Tibial nerve (tissue), 4 donors: Measurements from ENCODE around the gene DENND2C. TPM values are rescaled to one million over a fixed set of nuclear protein-coding genes. Genes with fewer than 3 reads are reported as not detected.

ENCODE experiments used
- DNase-seq, 2 donors: peaks; one replicate each; pipeline ENCODE4 v3.0.0-alpha.2; 2019; ENCODE audit warnings: low spot score in 2 of 2
- H3K27ac ChIP-seq, 4 donors: fragments of 200-600 bp; sonication (generic) in 3 of 4; one replicate each; pipeline ENCODE4 v1.5.1; 2017 to 2019; ENCODE audit warnings: mild to moderate bottlenecking in 1 of 4
- H3K27me3 ChIP-seq, 2 donors: fragments of 200-600 bp; sonication (generic) in 1 of 2; one replicate each; pipeline versions ENCODE4 v1.5.1 to v1.6.0; 2017 to 2019
- H3K36me3 ChIP-seq, 3 donors: fragments of 200-600 bp; sonication (generic); one replicate each; pipeline ENCODE4 v1.5.1; 2018 to 2019
- H3K4me1 ChIP-seq, 4 donors: fragments of 200-600 bp; sonication (generic) in 3 of 4; one replicate each; pipeline ENCODE4 v1.5.1; 2017 to 2019
- H3K4me3 ChIP-seq, 4 donors: fragments of 200-600 bp; sonication (generic) in 3 of 4; one replicate each; pipeline ENCODE4 v1.5.1; 2017 to 2019; ENCODE audit warnings: mild to moderate bottlenecking in 1 of 4, moderate library complexity in 1 of 4
- H3K9me3 ChIP-seq, 4 donors: fragments of 200-600 bp; sonication (generic) in 3 of 4; one replicate each; pipeline ENCODE4 v1.5.1; 2017 to 2019
- EP300 ChIP-seq, 2 donors: sonication (generic); formaldehyde crosslinking; IDR thresholded peaks; one replicate each; pipeline ENCODE4 v1.6.1; 2017; ENCODE audit warnings: antibody characterized with exemption in 2 of 2, mild to moderate bottlenecking in 1 of 2
- POLR2A ChIP-seq, 2 donors: fragments of 450-650 bp; IDR thresholded peaks; one replicate each; pipeline ENCODE4 v1.6.1; 2017; ENCODE audit warnings: antibody characterized with exemption in 2 of 2, mild to moderate bottlenecking in 2 of 2, moderate library complexity in 2 of 2
- WGBS, 2 donors: methylation state at CpG; one replicate each; pipeline ENCODE4 v1.1.5; 2018; 5-methylcytosine and 5-hydroxymethylcytosine counted together
- total RNA-seq, 4 donors: library from RNA; depleted of rRNA; stranded (reverse); fragments of >200 nt; gene quantifications; one replicate each; pipeline ENCODE4 v1.1.0, GENCODE V29; 2016
- TF ChIP-seq, protein P1 (sequence below), 5 experiments: fragments of 200-600 bp in 3 of 5; fragments of 450-650 bp in 2 of 5; sonication (generic) in 3 of 5; IDR thresholded peaks; one replicate each; pipeline ENCODE4 v1.5.1; 2016 to 2019; ENCODE audit warnings: antibody characterized with exemption in 5 of 5, mild to moderate bottlenecking in 3 of 5, moderate library complexity in 2 of 5

DENND2C gene
- total RNA-seq, 4 donors from 2014 or later, result 2.4 to 4.5 (median 3.3) TPM

DNA sequence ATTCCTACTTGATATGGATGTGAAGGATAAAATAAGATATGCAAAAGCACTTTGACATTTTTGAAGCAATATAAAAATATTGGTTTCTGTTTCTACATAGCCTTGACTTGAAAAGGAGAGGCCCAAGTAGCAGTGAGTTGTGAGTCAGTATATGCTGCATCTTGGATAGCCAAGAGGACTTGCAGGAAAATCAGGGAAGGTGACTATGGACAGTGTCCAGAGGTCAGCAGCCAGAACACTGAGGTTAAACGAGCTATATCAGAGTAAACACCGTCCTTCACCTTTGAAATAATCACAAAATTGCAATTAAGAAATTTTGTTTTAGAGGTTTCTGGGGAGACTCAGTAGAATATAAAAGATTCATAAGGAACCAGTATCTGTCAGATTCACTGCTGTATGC, 32.1 kb upstream of the DENND2C start:
- Histone ChIP-seq H3K4me3 (no peak overlapping the region), H3K4me1 (no peaks in the 10 kb centered on the region), H3K9me3 (no peaks in the 10 kb centered on the region), H3K27ac (no peak overlapping the region), H3K27me3 (no peaks in the 10 kb centered on the region), H3K36me3 (peaks cover 0 to 22% (median 0%) of the 10 kb centered on the region in 3 donors)
- TF ChIP-seq EP300 (IDR thresholded peaks at IDR 0.05), result no peak
- no peak for DNase-seq
- WGBS, 2 donors, result 65 to 69% methylated on average over 2 of the region's 2 CpGs

DNA sequence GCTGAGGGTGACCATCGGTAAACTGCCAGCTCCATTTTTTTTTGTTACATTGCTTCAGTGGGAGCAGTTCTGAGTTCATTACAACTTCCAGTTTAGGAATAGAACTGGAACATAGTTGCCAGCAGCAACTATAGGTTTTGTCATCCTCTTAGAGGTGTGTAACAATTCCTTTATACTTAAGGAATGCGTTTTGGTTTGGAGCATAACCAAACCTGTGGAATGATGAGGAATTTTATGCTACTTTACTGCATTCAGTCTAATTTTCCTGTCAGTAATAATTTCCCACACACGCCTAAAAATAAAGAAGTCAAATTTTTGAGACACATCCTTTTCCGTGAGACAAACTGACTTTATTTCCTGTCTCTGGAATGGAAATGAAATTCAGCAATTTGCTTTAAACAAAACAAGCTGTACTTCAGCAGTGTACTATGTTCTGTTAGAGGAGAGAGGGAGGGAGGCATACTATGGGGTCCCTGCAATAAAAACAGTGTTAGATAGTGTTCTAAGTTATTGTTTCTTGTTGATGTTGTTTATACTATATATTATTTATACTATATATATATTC, 30.3 kb upstream of the DENND2C start:
- 40 to 44% methylated on average over 4 of the region's 4 CpGs for WGBS, 2 donors
- no peak for TF ChIP-seq EP300 (IDR thresholded peaks at IDR 0.05)
- TF ChIP-seq, protein P1, sequence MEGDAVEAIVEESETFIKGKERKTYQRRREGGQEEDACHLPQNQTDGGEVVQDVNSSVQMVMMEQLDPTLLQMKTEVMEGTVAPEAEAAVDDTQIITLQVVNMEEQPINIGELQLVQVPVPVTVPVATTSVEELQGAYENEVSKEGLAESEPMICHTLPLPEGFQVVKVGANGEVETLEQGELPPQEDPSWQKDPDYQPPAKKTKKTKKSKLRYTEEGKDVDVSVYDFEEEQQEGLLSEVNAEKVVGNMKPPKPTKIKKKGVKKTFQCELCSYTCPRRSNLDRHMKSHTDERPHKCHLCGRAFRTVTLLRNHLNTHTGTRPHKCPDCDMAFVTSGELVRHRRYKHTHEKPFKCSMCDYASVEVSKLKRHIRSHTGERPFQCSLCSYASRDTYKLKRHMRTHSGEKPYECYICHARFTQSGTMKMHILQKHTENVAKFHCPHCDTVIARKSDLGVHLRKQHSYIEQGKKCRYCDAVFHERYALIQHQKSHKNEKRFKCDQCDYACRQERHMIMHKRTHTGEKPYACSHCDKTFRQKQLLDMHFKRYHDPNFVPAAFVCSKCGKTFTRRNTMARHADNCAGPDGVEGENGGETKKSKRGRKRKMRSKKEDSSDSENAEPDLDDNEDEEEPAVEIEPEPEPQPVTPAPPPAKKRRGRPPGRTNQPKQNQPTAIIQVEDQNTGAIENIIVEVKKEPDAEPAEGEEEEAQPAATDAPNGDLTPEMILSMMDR (IDR thresholded peaks at IDR 0.05), result no peak
- TF ChIP-seq POLR2A (IDR thresholded peaks at IDR 0.05), result no peak
- H3K27ac ChIP-seq, result no peak overlapping the region

DNA sequence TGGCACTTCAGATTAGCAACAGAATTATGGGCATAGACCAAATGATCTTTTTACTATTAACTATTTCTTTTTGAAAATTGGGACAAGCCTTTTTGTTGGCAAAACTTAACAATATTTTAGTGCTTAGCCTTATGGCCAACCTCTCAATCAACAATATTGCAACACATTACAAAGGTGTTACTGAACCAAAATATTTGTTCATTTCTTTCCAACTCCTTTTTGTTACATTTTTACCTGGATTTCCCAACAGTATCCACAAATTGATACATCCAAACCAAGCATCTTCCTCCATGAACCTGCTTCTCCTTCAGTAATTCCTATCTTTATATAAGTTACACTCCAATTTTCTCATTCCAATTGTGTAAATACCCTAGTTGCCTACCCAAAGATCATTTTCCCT, 27.0 kb upstream of the DENND2C start:
- no peaks in the 10 kb centered on the region for H3K36me3 ChIP-seq
- H3K27ac ChIP-seq, result no peak overlapping the region
- H3K4me1 ChIP-seq, result no peaks in the 10 kb centered on the region
- no peak overlapping the region for H3K4me3 ChIP-seq
- H3K27me3 ChIP-seq, result peaks cover 0 to 3% of the 10 kb centered on the region in 2 donors
- H3K9me3 ChIP-seq, result no peaks in the 10 kb centered on the region
- no peak for TF ChIP-seq EP300 (IDR thresholded peaks at IDR 0.05)
- TF ChIP-seq, protein P1 (IDR thresholded peaks at IDR 0.05), result no peak
- no peak for TF ChIP-seq POLR2A (IDR thresholded peaks at IDR 0.05)
- DNase-seq, result no peak

More for the DNA sequence above, 30.3 kb upstream of the DENND2C start:
- H3K36me3 ChIP-seq, result peaks cover 0 to 4% (median 0%) of the 10 kb centered on the region in 3 donors
- H3K27me3 ChIP-seq, result no peaks in the 10 kb centered on the region
- no peak for DNase-seq
- no peaks in the 10 kb centered on the region for H3K4me1 ChIP-seq
- H3K4me3 ChIP-seq, result no peak overlapping the region
- H3K9me3 ChIP-seq, result no peaks in the 10 kb centered on the region

DNA sequence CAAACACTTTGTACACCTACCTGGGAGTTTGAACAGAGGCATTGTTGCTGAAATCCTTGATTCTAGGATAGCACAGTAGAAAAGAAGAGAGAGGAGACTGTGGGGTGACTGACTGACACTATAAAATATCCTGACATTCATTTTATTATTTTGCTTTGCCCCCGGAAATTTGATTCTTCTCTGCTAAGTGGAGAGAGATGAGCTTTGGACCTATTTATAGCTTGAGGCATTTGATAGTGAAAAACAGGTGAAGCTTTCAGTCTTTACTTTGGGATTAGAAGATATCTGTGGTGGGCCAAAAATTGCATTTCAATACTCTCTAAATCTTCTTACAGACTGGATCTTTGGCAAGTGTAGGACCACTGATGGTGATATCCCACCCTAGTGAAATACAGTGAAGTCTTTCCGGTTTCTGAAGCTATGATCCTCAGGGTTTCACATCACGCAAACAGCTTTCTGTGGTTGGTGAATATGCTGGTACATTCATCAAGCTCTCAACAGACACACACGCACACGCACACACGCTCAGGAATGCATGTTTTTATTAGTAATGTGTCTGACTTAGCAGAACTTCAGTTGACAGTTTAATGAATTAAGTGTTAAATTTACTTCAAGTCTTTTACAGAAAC, 25.7 kb upstream of the DENND2C start, which contains the start of gene AMPD1:
AMPD1 (minus strand) TSS at position 117 of the 629 bp plus-strand sequence; CDS start at position 42, 75 bp downstream.
- Histone ChIP-seq H3K36me3 (no peaks in the 10 kb centered on the region), H3K4me1 (no peaks in the 10 kb centered on the region), H3K4me3 (no peak within 1 kb of the TSS), H3K27me3 (peaks cover 0 to 3% of the 10 kb centered on the region in 2 donors), H3K27ac (no peak within 1 kb of the TSS), H3K9me3 (no peaks in the 10 kb centered on the region)
- 78 to 80% methylated on average over 6 of the region's 6 CpGs for WGBS, 2 donors
- DNase-seq, result no peak
- TF ChIP-seq POLR2A (IDR thresholded peaks at IDR 0.05) (no peak), EP300 (IDR thresholded peaks at IDR 0.05) (no peak)
- TF ChIP-seq, protein P1 (IDR thresholded peaks at IDR 0.05), result no peak

DNA sequence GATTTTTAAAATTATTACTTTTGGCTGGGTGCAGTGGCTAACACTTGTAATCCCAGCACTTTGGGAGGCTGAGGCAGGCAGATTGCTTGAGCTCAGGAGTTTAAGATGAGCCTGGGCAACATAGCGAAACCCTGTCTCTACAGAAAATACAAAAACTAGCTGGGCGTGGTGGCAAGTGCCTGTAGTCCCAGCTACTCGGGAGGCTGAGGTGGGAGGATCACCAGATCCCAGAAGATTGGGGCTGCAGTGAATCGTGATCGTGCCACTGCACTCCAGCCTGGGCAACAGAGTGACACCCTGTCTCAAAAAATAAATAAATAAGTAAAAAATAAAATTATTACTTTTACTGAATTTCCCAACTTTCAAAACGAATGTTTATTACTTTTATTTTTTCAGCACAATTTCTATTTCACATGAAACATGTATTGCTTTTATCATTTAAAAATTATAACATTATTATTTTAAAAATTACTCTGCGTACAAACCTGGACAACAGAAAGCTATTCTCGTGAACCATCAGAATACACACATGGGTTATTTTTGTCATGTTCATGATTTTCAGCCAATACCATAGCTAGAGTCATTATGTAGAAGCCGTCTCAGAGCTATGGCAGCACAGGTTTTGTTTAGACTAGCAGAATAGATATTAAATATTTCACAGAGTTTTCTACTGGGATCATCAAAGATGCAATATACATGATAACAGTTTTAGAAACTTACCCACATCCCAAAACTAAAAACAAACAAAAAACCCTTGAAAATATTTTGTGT, 24.9 kb upstream of the DENND2C start:
- TF ChIP-seq POLR2A (IDR thresholded peaks at IDR 0.05) (no peak), EP300 (IDR thresholded peaks at IDR 0.05) (no peak)
- TF ChIP-seq, protein P1 (IDR thresholded peaks at IDR 0.05), result no peak
- no peaks in the 10 kb centered on the region for H3K9me3 ChIP-seq
- no peak overlapping the region for H3K4me3 ChIP-seq
- H3K27me3 ChIP-seq, result peaks cover 0 to 3% of the 10 kb centered on the region in 2 donors
- no peak overlapping the region for H3K27ac ChIP-seq
- no peak for DNase-seq
- H3K4me1 ChIP-seq, result no peaks in the 10 kb centered on the region
- WGBS, 2 donors, result 81 to 87% methylated on average over 9 of the region's 9 CpGs
- H3K36me3 ChIP-seq, result no peaks in the 10 kb centered on the region
